Prostate gland (tissue), 2 donors: ENCODE results near the gene TNFAIP3. TPM values are rescaled to one million over a fixed set of nuclear protein-coding genes. Genes with fewer than 3 reads are reported as not detected.
"Not testable (repeated sequence)": the region's sequence is repeated elsewhere in the genome, so short reads cannot be mapped to it uniquely, and the experiment has no call there.

Experiments used
- DNase-seq: peaks from one replicate; pipeline ENCODE4 v3.0.0-alpha.2; 2019; ENCODE audit warnings: low spot score
- H3K27ac ChIP-seq, 2 donors: fragments of 200-600 bp; sonication (generic); 2 replicates each; pipeline ENCODE4 v1.5.1; 2017 to 2019
- H3K27me3 ChIP-seq: fragments of 200-600 bp; sonication (generic); replicated peaks from 2 replicates; pipeline ENCODE4 v1.5.1; 2019; ENCODE audit not compliant: insufficient read depth
- H3K36me3 ChIP-seq, 2 donors: fragments of 200-600 bp; sonication (generic); 1 replicate in 1 of 2; 2 replicates in 1 of 2; pipeline versions ENCODE4 v1.5.1 to v1.8.1; 2017 to 2019
- H3K4me1 ChIP-seq: fragments of 200-600 bp; sonication (generic); replicated peaks from 2 replicates; pipeline ENCODE4 v1.5.1; 2019
- H3K4me3 ChIP-seq, 2 donors: fragments of 200-600 bp; sonication (generic); 2 replicates each; pipeline ENCODE4 v1.5.1; 2017 to 2019
- H3K9me3 ChIP-seq: fragments of 200-600 bp; sonication (generic); 2 replicates; pipeline ENCODE4 v1.5.1; 2017
- CTCF ChIP-seq, 4 experiments: fragments of 200-600 bp in 2 of 4; fragments of 450-650 bp in 2 of 4; sonication (generic) in 2 of 4; IDR thresholded peaks; 1 replicate in 3 of 4; 2 replicates in 1 of 4; pipeline ENCODE4 v1.5.1; 2016 to 2019; ENCODE audit warnings: antibody characterized with exemption in 4 of 4, mild to moderate bottlenecking in 2 of 4, moderate library complexity in 2 of 4
- POLR2A ChIP-seq: fragments of 450-650 bp; IDR thresholded peaks from one replicate; pipeline ENCODE4 v1.6.1; 2016; ENCODE audit warnings: antibody characterized with exemption, mild to moderate bottlenecking
- POLR2AphosphoS5 ChIP-seq: sonication (generic); formaldehyde crosslinking; IDR thresholded peaks from one replicate; pipeline ENCODE4 v1.6.1; 2017; ENCODE audit warnings: antibody characterized with exemption
- WGBS: methylation state at CpG from one replicate; pipeline ENCODE4 v1.1.5; 2018; 5-methylcytosine and 5-hydroxymethylcytosine counted together
- intact Hi-C: fragments of 100-400 bp; cut with DNase I; formaldehyde crosslinking; loops from one replicate; pipeline ENCODE4 v1.14.2; 2022
- total RNA-seq, 2 donors: library from RNA; depleted of rRNA; stranded (reverse); fragments of >200 nt; gene quantifications; one replicate each; pipeline ENCODE4 v1.1.0, GENCODE V29; 2016

The TNFAIP3 gene
- total RNA-seq, 2 donors from 2014 or later, result 13.0 to 19.9 TPM

GRCh38 chr6:137836788-137837187 is 30.3 kb upstream of the TNFAIP3 start:
- 91% methylated on average over 3 of the region's 3 CpGs for WGBS
- intact Hi-C loops, result no loop called here
- no peak for TF ChIP-seq CTCF (IDR thresholded peaks at IDR 0.05)
- no peak for TF ChIP-seq POLR2A
- TF ChIP-seq POLR2AphosphoS5, result no peak

GRCh38 chr6:137838090-137838489 is 29.0 kb upstream of the TNFAIP3 start:
- H3K36me3 ChIP-seq, H3K4me1 ChIP-seq, DNase-seq, intact Hi-C loops, H3K4me3 ChIP-seq, H3K27ac ChIP-seq, H3K27me3 ChIP-seq, H3K9me3 ChIP-seq: not testable (repeated sequence)
- 45% methylated on average over 2 of the region's 2 CpGs for WGBS

More at GRCh38 chr6:137836788-137837187, 30.3 kb upstream of the TNFAIP3 start:
- Histone ChIP-seq H3K36me3 (no peaks in the 10 kb centered on the region), H3K27me3 (no peaks in the 10 kb centered on the region), H3K9me3 (no peaks in the 10 kb centered on the region), H3K4me3 (no peak overlapping the region), H3K27ac (no peak overlapping the region), H3K4me1 (no peaks in the 10 kb centered on the region)
- no peak for DNase-seq

GRCh38 chr6:137838597-137838996 is 28.5 kb upstream of the TNFAIP3 start:
- H3K27me3 ChIP-seq, DNase-seq, H3K4me1 ChIP-seq, H3K4me3 ChIP-seq, H3K9me3 ChIP-seq, H3K36me3 ChIP-seq, H3K27ac ChIP-seq, intact Hi-C loops: not testable (repeated sequence)
- WGBS, result 89% methylated on average over 5 of the region's 5 CpGs

- Histone ChIP-seq H3K9me3 (no peaks in the 10 kb centered on the region), H3K4me1 (no peaks in the 10 kb centered on the region), H3K27me3 (no peaks in the 10 kb centered on the region), H3K36me3 (no peaks in the 10 kb centered on the region), H3K27ac (no peak overlapping the region), H3K4me3 (no peak overlapping the region)
- DNase-seq, result no peak
- 96% methylated on average over 2 of the region's 2 CpGs for WGBS
- intact Hi-C loops, result no loop called here
- TF ChIP-seq POLR2AphosphoS5 (no peak), CTCF (IDR thresholded peaks at IDR 0.05) (no peak), POLR2A (no peak)
Measured at GRCh38 chr6:137839076-137839475, 28.0 kb upstream of the TNFAIP3 start.

- 100% methylated on average over 1 of the region's 1 CpG for WGBS
- no peak for DNase-seq
- Histone ChIP-seq H3K36me3 (no peaks in the 10 kb centered on the region), H3K27ac (no peak overlapping the region), H3K9me3 (no peaks in the 10 kb centered on the region), H3K27me3 (no peaks in the 10 kb centered on the region), H3K4me3 (no peak overlapping the region), H3K4me1 (no peaks in the 10 kb centered on the region)
- TF ChIP-seq POLR2A, result no peak
- no peak for TF ChIP-seq CTCF (IDR thresholded peaks at IDR 0.05)
- TF ChIP-seq POLR2AphosphoS5, result no peak
- intact Hi-C loops, result no loop called here
Measured at GRCh38 chr6:137840252-137840651, 26.8 kb upstream of the TNFAIP3 start.

GRCh38 chr6:137843211-137843610 is 23.8 kb upstream of the TNFAIP3 start:
- Histone ChIP-seq H3K4me3 (no peak overlapping the region), H3K9me3 (no peaks in the 10 kb centered on the region), H3K27ac (no peak overlapping the region), H3K4me1 (no peaks in the 10 kb centered on the region), H3K36me3 (no peaks in the 10 kb centered on the region), H3K27me3 (no peaks in the 10 kb centered on the region)
- no peak for TF ChIP-seq POLR2A
- TF ChIP-seq POLR2AphosphoS5, result no peak
- no peak for TF ChIP-seq CTCF (IDR thresholded peaks at IDR 0.05)
- no peak for DNase-seq
- intact Hi-C loops, result no loop called here

GRCh38 chr6:137844327-137844726 is 22.7 kb upstream of the TNFAIP3 start:
- H3K27me3 ChIP-seq, intact Hi-C loops, H3K27ac ChIP-seq, H3K4me1 ChIP-seq, DNase-seq, H3K9me3 ChIP-seq, H3K36me3 ChIP-seq, H3K4me3 ChIP-seq: not testable (repeated sequence)
- 91% methylated on average over 2 of the region's 2 CpGs for WGBS

GRCh38 chr6:137844773-137845172 is 22.3 kb upstream of the TNFAIP3 start:
- H3K4me3 ChIP-seq, H3K9me3 ChIP-seq, H3K36me3 ChIP-seq, H3K4me1 ChIP-seq, H3K27ac ChIP-seq, DNase-seq, H3K27me3 ChIP-seq, intact Hi-C loops: not testable (repeated sequence)
- 87% methylated on average over 7 of the region's 7 CpGs for WGBS
